ENCODE measurements around the gene ATAD2B. TPM values are rescaled to one million over a fixed set of nuclear protein-coding genes. Genes with fewer than 3 reads are reported as not detected.
"Not testable (repeated sequence)": the region's sequence is repeated elsewhere in the genome, so short reads cannot be mapped to it uniquely, and the experiment has no call there.

The ATAD2B gene
- polyA plus RNA-seq, 1 experiment, result 1.5 TPM

- DNase-seq (ENCODE audit: low read depth), result no peak
- Histone ChIP-seq H3K4me3 (ENCODE audit: low read depth, low read length) (no peak overlapping the region), H3K36me3 (ENCODE audit: control insufficient read depth, insufficient read depth, low read length) (no peaks in the 10 kb centered on the region), H3K27me3 (ENCODE audit: control insufficient read depth, insufficient read depth, low read length) (no peaks in the 10 kb centered on the region)
- ChIA-PET CTCF (no interaction called here), POLR2A (no interaction called here)
- TF ChIP-seq, protein P1, sequence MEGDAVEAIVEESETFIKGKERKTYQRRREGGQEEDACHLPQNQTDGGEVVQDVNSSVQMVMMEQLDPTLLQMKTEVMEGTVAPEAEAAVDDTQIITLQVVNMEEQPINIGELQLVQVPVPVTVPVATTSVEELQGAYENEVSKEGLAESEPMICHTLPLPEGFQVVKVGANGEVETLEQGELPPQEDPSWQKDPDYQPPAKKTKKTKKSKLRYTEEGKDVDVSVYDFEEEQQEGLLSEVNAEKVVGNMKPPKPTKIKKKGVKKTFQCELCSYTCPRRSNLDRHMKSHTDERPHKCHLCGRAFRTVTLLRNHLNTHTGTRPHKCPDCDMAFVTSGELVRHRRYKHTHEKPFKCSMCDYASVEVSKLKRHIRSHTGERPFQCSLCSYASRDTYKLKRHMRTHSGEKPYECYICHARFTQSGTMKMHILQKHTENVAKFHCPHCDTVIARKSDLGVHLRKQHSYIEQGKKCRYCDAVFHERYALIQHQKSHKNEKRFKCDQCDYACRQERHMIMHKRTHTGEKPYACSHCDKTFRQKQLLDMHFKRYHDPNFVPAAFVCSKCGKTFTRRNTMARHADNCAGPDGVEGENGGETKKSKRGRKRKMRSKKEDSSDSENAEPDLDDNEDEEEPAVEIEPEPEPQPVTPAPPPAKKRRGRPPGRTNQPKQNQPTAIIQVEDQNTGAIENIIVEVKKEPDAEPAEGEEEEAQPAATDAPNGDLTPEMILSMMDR (IDR thresholded peaks at IDR 0.05; ENCODE audit: insufficient read depth, low read depth, low read length), result no peak
These were observed 138.8 kb downstream of the ATAD2B start for GRCh38 chr2:23788100-23788499.

- Histone ChIP-seq H3K4me3 (ENCODE audit: low read depth, low read length) (no peak overlapping the region), H3K27me3 (ENCODE audit: control insufficient read depth, insufficient read depth, low read length) (no peaks in the 10 kb centered on the region), H3K36me3 (ENCODE audit: control insufficient read depth, insufficient read depth, low read length) (0 out of 2 replicates have a peak, but pooled peaks cover under 1% of the 10 kb centered on the region)
- ChIA-PET CTCF (no interaction called here), POLR2A (no interaction called here)
- TF ChIP-seq, protein P1 (IDR thresholded peaks at IDR 0.05; ENCODE audit: insufficient read depth, low read depth, low read length), result no peak
- DNase-seq (ENCODE audit: low read depth), result no peak
These were observed 142.0 kb downstream of the ATAD2B start for GRCh38 chr2:23784971-23785370.

DNA sequence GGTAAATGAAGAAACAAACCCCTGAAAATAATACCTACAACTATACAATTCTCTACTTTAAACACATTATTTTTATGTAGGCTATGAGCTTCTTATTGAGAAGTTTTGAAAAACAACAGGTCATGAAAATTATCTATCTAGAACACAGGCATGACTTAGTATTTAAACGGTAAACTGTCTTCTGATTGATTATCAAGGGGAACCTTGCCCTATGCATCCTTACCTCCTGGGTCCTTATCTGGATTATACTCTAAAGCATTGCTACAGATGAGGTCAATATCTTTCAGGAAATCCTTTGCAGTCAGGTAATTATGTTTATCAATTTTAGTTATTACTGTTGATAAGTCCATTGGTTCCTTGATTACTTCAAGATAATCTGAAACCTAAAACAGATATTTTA lies 144.3 kb downstream of the ATAD2B start:
- H3K27me3 ChIP-seq (ENCODE audit: control insufficient read depth, insufficient read depth, low read length), result no peaks in the 10 kb centered on the region
- TF ChIP-seq, protein P1 (IDR thresholded peaks at IDR 0.05; ENCODE audit: insufficient read depth, low read depth, low read length), result no peak
- H3K4me3 ChIP-seq (ENCODE audit: low read depth, low read length), result no peak overlapping the region
- CTCF ChIA-PET, result no interaction called here
- 0 out of 2 replicates have a peak, but pooled peaks cover 2% of the 10 kb centered on the region for H3K36me3 ChIP-seq (ENCODE audit: control insufficient read depth, insufficient read depth, low read length)
- POLR2A ChIA-PET, result interaction anchor here (0.7 kb wide), 1 partner anchor 143 kb away, joined by 7 read pairs; no protein-coding TSS in a partner anchor
- DNase-seq (ENCODE audit: low read depth), result no peak

GRCh38 chr2:23782126-23782525 lies 144.8 kb downstream of the ATAD2B start:
- POLR2A ChIA-PET, result no interaction called here
- no peaks in the 10 kb centered on the region for H3K27me3 ChIP-seq (ENCODE audit: control insufficient read depth, insufficient read depth, low read length)
- CTCF ChIA-PET, result no interaction called here
- TF ChIP-seq, protein P1 (IDR thresholded peaks at IDR 0.05; ENCODE audit: insufficient read depth, low read depth, low read length), result no peak
- 0 out of 2 replicates have a peak, but pooled peaks cover 2% of the 10 kb centered on the region for H3K36me3 ChIP-seq (ENCODE audit: control insufficient read depth, insufficient read depth, low read length)
- no peak for DNase-seq (ENCODE audit: low read depth)
- no peak overlapping the region for H3K4me3 ChIP-seq (ENCODE audit: low read depth, low read length)

GRCh38 chr2:23780465-23780864 lies 146.5 kb downstream of the ATAD2B start:
- DNase-seq (ENCODE audit: low read depth); POLR2A ChIA-PET; H3K27me3 ChIP-seq (ENCODE audit: control insufficient read depth, insufficient read depth, low read length); H3K4me3 ChIP-seq (ENCODE audit: low read depth, low read length); CTCF ChIA-PET; H3K36me3 ChIP-seq (ENCODE audit: control insufficient read depth, insufficient read depth, low read length): not testable (repeated sequence)

DNA sequence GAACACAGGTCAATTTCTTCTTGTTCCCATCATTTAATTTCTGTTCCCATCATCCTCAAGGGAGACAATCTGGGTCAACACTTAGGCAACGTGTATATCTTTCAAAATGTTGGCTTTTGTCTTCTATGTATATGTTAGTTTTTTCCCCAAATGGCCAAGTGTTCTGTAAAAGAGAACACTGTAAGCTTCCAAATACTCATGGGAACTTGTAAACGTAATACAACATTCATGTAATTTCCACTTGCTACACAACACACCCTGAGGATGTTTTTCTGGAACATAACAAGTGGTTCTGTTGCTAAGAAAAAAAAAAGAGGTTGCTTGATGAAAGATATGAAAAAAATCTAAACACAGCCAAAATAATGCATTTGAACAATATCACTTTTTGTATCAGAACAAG lies 149.1 kb downstream of the ATAD2B start:
- H3K4me3 ChIP-seq (ENCODE audit: low read depth, low read length), result no peak overlapping the region
- POLR2A ChIA-PET, result no interaction called here

More for the DNA sequence above, 149.1 kb downstream of the ATAD2B start:
- TF ChIP-seq, protein P1 (IDR thresholded peaks at IDR 0.05; ENCODE audit: insufficient read depth, low read depth, low read length), result no peak
- H3K36me3 ChIP-seq (ENCODE audit: control insufficient read depth, insufficient read depth, low read length), result peaks cover 2% of the 10 kb centered on the region
- CTCF ChIA-PET, result no interaction called here
- no peak for DNase-seq (ENCODE audit: low read depth)
- H3K27me3 ChIP-seq (ENCODE audit: control insufficient read depth, insufficient read depth, low read length), result no peaks in the 10 kb centered on the region
